GM18951 (cell line): ENCODE measurements around the gene CPA2.
"Not testable (repeated sequence)": the region's sequence is repeated elsewhere in the genome, so short reads cannot be mapped to it uniquely, and the experiment has no call there.

Experiments
- POLR2A ChIP-seq: IDR thresholded peaks from 4 replicates; pipeline ENCODE4 v1.6.1; 2011; ENCODE audit warnings: mild to moderate bottlenecking; ENCODE audit not compliant: insufficient read length, insufficient read depth; ENCODE audit errors: extremely low read depth
- in situ Hi-C: fragments of 300-500 bp; cut with MboI; formaldehyde crosslinking; loops from one replicate; pipeline ENCODE4 v1.12.0; 2022; ENCODE audit warnings: low sequenced_read_pairs, mixed read lengths, inconsistent platforms; ENCODE audit not compliant: unreplicated experiment

CPA2 gene

GRCh38 chr7:130234078-130234477 is 32.6 kb upstream of the CPA2 start:
- in situ Hi-C loops, result no loop called here
- no peak for TF ChIP-seq POLR2A

- in situ Hi-C loops, result not testable (repeated sequence)
These were observed 30.3 kb upstream of the CPA2 start for GRCh38 chr7:130236361-130236760.

- TF ChIP-seq POLR2A, result no peak
- in situ Hi-C loops, result no loop called here
These were observed 26.4 kb upstream of the CPA2 start for GRCh38 chr7:130240240-130240639.

GRCh38 chr7:130242198-130243014 is 24.3 kb upstream of the CPA2 start:
- TF ChIP-seq POLR2A, result no peak
- in situ Hi-C loops, result no loop called here

DNA sequence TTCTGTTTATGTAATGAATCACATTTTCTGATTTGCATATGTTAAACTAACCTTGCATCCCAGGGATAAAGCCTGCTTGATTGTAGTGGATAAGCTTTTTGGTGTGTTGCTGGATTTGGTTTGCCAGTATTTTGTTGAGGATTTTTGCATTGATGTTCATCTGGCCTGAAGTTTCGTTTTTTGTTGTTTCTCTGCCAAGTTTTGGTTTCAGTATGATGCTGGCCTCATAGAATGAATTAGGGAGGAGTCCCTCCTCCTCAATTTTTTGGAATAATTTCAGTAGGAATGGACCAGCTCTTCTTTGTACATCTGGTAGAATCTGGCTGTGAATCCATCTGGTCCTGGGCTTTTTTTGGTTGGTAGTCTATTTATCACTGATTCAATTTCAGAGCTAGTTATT is 23.2 kb upstream of the CPA2 start:
- in situ Hi-C loops, result not testable (repeated sequence)

- in situ Hi-C loops, result not testable (repeated sequence)
These were observed 20.2 kb upstream of the CPA2 start for GRCh38 chr7:130246491-130246890.

- in situ Hi-C loops, result not testable (repeated sequence)
These were observed 17.8 kb upstream of the CPA2 start for GRCh38 chr7:130248842-130249241.

GRCh38 chr7:130249626-130250025 is 17.0 kb upstream of the CPA2 start:
- in situ Hi-C loops, result not testable (repeated sequence)

DNA sequence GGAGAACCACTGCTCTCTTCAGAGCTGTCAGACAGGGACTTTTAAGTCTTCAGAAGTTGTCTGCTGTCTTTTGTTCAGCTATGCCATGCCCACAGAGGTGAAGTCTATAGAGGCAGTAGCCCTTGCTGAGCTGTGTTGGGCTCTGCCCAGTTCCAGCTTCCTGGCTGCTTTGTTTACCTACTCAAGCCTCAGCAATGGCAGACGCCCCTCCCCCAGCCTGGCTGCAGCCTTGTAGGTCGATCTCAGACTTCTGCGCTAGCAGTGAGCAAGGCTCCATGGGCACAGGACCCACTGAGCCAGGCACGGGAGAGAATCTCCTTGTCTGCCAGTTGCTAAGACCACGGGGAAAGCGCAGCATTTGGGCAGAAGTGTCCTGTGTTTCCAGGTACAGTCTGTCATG is 12.1 kb upstream of the CPA2 start:
- in situ Hi-C loops, result no loop called here
- no peak for TF ChIP-seq POLR2A

DNA sequence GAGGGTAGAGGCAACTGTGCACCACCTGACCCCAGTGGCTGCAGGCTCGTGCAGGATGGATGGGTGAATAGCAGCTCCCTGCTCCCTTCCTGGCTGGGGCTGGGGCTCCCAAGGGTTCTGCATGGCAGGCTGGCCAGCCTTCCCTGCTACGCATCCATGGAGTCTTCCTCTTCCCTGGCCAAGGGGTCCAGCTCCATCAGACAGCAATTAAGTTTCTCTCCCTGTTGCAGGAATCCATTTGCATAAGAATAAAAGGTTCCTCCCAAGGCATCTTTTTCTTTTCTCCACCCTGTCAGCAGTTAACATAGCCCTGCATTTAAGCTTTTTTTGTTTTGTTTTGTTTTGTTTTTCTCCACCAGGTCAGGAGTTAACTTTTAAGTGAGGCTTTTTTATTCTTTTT is 10.0 kb upstream of the CPA2 start:
- TF ChIP-seq POLR2A, result no peak
- in situ Hi-C loops, result no loop called here

- no peak for TF ChIP-seq POLR2A
- in situ Hi-C loops, result no loop called here
These were observed 8.1 kb upstream of the CPA2 start for GRCh38 chr7:130258494-130259078.

DNA sequence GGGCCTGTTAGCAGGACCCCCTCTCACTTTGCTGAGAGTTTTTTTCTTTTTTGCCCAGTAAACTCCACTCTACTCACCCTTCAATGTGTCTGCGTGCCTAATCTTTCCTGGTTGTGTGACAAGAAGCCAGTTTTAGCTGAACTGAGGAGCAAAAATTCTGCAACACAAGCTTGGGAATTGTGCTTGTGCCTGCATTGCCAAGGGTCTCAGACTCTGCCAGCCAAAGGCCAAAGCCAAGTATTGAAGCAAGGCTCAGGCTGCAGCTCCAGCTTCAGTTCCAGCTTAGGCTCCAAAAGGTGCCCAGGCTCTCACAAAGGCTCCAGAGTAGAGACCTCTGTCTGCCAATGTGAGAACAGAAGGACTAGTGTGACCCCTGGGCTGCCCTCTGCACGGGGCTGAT is 4.2 kb upstream of the CPA2 start:
- no peak for TF ChIP-seq POLR2A
- in situ Hi-C loops, result no loop called here

GRCh38 chr7:130263130-130263529 is 3.5 kb upstream of the CPA2 start:
- in situ Hi-C loops, result no loop called here
- no peak for TF ChIP-seq POLR2A

- no peak for TF ChIP-seq POLR2A
- in situ Hi-C loops, result no loop called here
These were observed 278 bp downstream of the CPA2 start for GRCh38 chr7:130266961-130267321.
